ENCODE results near the gene REG4. TPM values are rescaled to one million over a fixed set of nuclear protein-coding genes. Genes with fewer than 3 reads are reported as not detected.

REG4 gene
- total and polyA plus RNA-seq, 2 of the 13 experiments (the other 11 are each of a cell fraction or from before 2014, with no cell fraction given): not detected

DNA sequence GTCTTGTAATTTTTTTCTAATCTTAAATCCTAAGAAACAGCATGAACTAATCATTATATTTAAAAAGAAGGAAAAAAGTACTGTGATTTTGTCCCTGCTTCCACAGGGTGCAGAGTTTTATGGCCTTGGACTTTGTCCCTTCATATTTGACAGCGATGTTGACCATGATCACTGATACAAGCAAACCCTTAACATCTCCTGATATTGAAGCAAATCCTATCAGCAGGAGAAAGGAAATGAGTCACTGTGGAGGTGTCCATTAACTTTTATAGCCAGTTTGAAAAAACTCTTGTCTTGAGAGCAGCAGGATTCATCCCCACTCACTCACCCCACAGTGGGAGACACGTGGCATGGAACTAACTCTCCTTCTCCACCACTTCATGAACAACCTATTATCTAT, 5.1 kb upstream of the REG4 start (continued):
- TF ChIP-seq TAF15 (IDR thresholded peaks at IDR 0.05; ENCODE audit: low read depth, low read length, poor library complexity, severe bottlenecking) (no peak), DNMT3B (CRISPR knock-in tag; conservative IDR thresholded peaks at IDR 0.05) (no peak), ZSCAN22 (CRISPR knock-in tag; IDR thresholded peaks at IDR 0.05) (no peak), FOSL2 (CRISPR knock-in tag; IDR thresholded peaks at IDR 0.05) (peak; percentile 93), HOXA3 (CRISPR knock-in tag; IDR thresholded peaks at IDR 0.05) (no peak; the same call in 1 of the 2 replicates), THAP11 (CRISPR knock-in tag; IDR thresholded peaks at IDR 0.05) (no peak), ZNF761 (CRISPR knock-in tag; conservative IDR thresholded peaks at IDR 0.05) (0 out of 2 replicates have a peak, but pooled peaks have one; percentile 32), ZZZ3 (CRISPR knock-in tag; IDR thresholded peaks at IDR 0.05; ENCODE audit: borderline replicate concordance) (no peak), SOX13 (IDR thresholded peaks at IDR 0.05) (no peak), SOX13 (CRISPR knock-in tag; conservative IDR thresholded peaks at IDR 0.05 in 1 of 2, IDR thresholded peaks at IDR 0.05 in 1 of 2) (peak in 1 of 2 experiments; percentile 40; a peak in 1 of 4 replicates), ZNF746 (CRISPR knock-in tag; IDR thresholded peaks at IDR 0.05) (no peak), MXI1 (IDR thresholded peaks at IDR 0.05; ENCODE audit: borderline replicate concordance, low read depth, low read length) (no peak; the same call in 2 of the 3 replicates), NFE2L1 (CRISPR knock-in tag; IDR thresholded peaks at IDR 0.05; ENCODE audit: borderline replicate concordance) (no peak), ZNF34 (CRISPR knock-in tag; IDR thresholded peaks at IDR 0.05; ENCODE audit: borderline replicate concordance) (no peak), EZH2 (conservative IDR thresholded peaks at IDR 0.05; ENCODE audit: low read depth, low read length) (no peak), ARNT (IDR thresholded peaks at IDR 0.05) (no peak), NR2F6 (IDR thresholded peaks at IDR 0.05) (peak; percentile 45; the same call in 1 of the 2 replicates), NR2F6 (CRISPR knock-in tag; IDR thresholded peaks at IDR 0.05) (no peak), ZNF331 (CRISPR knock-in tag; IDR thresholded peaks at IDR 0.05) (0 out of 2 replicates have a peak, but pooled peaks have one; percentile 11), XBP1 (CRISPR knock-in tag; IDR thresholded peaks at IDR 0.05) (no peak), ZNF343 (CRISPR knock-in tag; IDR thresholded peaks at IDR 0.05) (no peak), KDM1A (CRISPR knock-in tag; IDR thresholded peaks at IDR 0.05) (no peak), PCBP2 (optimal IDR thresholded peaks at IDR 0.05; ENCODE audit: low read depth, low read length, poor library complexity, severe bottlenecking) (no peak)
- TF ChIP-seq, protein P1, sequence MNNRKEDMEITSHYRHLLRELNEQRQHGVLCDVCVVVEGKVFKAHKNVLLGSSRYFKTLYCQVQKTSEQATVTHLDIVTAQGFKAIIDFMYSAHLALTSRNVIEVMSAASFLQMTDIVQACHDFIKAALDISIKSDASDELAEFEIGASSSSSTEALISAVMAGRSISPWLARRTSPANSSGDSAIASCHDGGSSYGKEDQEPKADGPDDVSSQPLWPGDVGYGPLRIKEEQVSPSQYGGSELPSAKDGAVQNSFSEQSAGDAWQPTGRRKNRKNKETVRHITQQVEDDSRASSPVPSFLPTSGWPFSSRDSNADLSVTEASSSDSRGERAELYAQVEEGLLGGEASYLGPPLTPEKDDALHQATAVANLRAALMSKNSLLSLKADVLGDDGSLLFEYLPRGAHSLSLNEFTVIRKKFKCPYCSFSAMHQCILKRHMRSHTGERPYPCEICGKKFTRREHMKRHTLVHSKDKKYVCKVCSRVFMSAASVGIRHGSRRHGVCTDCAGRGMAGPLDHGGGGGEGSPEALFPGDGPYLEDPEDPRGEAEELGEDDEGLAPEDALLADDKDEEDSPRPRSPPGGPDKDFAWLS (CRISPR knock-in tag; IDR thresholded peaks at IDR 0.05; ENCODE audit: borderline replicate concordance): no peak
- TF ChIP-seq, protein P2, sequence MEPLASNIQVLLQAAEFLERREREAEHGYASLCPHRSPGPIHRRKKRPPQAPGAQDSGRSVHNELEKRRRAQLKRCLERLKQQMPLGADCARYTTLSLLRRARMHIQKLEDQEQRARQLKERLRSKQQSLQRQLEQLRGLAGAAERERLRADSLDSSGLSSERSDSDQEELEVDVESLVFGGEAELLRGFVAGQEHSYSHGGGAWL (CRISPR knock-in tag; IDR thresholded peaks at IDR 0.05): no peak
- TF ChIP-seq, protein P3, sequence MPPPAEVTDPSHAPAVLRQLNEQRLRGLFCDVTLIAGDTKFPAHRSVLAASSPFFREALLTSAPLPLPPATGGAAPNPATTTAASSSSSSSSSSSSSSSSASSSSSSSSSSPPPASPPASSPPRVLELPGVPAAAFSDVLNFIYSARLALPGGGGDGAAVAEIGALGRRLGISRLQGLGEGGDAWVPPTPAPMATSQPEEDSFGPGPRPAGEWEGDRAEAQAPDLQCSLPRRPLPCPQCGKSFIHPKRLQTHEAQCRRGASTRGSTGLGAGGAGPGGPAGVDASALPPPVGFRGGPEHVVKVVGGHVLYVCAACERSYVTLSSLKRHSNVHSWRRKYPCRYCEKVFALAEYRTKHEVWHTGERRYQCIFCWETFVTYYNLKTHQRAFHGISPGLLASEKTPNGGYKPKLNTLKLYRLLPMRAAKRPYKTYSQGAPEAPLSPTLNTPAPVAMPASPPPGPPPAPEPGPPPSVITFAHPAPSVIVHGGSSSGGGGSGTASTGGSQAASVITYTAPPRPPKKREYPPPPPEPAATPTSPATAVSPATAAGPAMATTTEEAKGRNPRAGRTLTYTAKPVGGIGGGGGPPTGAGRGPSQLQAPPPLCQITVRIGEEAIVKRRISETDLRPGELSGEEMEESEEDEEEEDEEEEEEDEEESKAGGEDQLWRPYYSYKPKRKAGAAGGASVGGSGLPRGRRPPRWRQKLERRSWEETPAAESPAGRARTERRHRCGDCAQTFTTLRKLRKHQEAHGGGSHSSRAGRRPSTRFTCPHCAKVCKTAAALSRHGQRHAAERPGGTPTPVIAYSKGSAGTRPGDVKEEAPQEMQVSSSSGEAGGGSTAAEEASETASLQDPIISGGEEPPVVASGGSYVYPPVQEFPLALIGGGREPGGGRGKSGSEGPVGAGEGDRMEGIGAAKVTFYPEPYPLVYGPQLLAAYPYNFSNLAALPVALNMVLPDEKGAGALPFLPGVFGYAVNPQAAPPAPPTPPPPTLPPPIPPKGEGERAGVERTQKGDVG (CRISPR knock-in tag; IDR thresholded peaks at IDR 0.05; ENCODE audit: borderline replicate concordance): no peak

Measured in HepG2 (cell line).